Stimulated activated CD4-positive, alpha-beta T cell treated with anti-CD3 and anti-CD28 coated beads, Interleukin-12 subunit alpha, Interleukin-12 subunit beta, amount 100 ng/mL, for 4 hours (primary cell): ENCODE results near the gene LRRK1.

Experiments used
- DNase-seq: peaks from one replicate; pipeline ENCODE4 v3.0.0-alpha.2; 2020

LRRK1 gene

DNA sequence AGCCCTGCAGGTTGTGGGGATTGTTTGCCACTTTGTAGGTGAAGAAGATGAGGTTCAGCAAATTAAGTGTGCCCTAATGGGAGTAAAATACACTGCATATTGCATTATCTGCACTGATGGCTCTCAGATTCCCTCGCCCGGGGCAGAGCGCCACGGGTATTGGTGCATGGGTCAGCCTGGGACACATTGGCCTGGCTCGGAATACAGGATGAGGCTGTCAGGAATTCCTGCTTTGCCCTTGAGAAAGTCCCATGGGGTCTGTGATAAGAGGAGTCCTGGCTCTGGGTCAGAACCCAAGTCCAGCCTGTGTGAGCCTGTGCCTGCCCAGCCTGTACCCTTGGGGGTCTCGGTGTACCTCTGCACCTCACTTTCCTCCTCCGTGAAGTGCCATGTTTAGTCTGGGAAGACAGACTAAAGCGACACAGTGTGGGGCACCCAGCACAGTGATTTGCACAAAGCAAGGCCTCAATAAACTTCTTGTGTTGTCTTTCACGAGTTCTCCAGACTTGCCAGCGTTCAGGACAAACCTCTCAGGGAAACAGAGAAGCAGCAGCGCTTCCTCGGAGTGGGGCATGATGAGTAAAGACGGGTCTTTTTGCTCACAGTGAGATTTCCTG is 107.6 kb downstream of the LRRK1 start:
- no peak for DNase-seq

DNA sequence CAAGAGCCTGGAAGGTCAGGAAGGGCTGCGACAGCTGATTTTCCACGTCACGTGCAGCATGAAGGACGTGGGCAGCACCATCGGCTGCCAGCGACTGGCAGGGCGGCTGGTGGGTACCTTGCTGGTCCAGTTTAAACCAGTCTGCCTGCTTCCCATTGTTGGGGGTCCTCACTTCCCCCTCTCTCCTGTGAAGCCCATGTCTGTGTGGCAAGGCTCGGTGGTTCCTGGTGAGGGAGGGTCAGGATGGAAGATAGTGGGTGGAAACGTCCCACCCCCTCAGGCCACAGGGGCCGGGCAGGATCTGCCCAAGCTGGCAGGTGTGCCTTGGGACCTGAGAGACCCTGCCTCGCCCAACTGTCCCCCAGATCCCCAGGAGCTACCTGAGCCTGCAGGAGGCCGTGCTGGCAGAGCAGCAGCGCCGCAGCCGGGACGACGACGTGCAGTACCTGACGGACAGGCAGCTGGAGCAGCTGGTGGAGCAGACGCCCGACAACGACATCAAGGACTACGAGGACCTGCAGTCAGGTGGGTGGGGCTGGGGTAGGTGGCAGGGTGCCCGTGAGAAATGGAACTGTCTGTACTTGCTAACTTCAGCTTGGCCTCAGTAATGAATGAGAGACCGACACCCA is 108.2 kb downstream of the LRRK1 start:
- no peak for DNase-seq

GRCh38 chr15:101027920-101028319 is 108.8 kb downstream of the LRRK1 start:
- DNase-seq: no peak

GRCh38 chr15:101028321-101028720 is 109.2 kb downstream of the LRRK1 start:
- DNase-seq: no peak

- DNase-seq: no peak
Observed at GRCh38 chr15:101028772-101029438, 109.7 kb downstream of the LRRK1 start.

GRCh38 chr15:101029971-101030661 is 111.0 kb downstream of the LRRK1 start:
- DNase-seq: no peak

GRCh38 chr15:101031213-101031612 is 112.1 kb downstream of the LRRK1 start:
- no peak for DNase-seq

- DNase-seq: no peak
Observed at GRCh38 chr15:101033801-101034200, 114.6 kb downstream of the LRRK1 start.

GRCh38 chr15:101035611-101036010 is 116.5 kb downstream of the LRRK1 start:
- no peak for DNase-seq

DNA sequence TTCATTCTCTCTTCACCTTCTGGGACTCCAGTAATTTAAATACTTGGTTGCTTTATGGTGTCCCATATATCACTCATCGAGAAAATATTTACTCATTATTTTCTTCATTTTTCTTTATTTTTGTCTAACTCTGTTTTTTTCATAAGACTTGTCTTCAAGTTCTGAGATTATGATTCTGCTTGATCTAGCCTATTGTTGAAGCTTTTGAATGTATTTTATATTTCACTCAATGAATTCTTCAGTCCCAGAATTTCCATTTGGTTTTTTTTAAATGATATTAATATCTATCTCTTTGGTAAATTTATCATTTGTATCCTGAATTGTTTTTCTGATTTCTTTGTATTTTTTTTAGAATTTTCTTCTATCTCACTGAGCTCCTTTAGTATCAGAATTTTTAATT is 117.0 kb downstream of the LRRK1 start:
- DNase-seq: no peak

DNA sequence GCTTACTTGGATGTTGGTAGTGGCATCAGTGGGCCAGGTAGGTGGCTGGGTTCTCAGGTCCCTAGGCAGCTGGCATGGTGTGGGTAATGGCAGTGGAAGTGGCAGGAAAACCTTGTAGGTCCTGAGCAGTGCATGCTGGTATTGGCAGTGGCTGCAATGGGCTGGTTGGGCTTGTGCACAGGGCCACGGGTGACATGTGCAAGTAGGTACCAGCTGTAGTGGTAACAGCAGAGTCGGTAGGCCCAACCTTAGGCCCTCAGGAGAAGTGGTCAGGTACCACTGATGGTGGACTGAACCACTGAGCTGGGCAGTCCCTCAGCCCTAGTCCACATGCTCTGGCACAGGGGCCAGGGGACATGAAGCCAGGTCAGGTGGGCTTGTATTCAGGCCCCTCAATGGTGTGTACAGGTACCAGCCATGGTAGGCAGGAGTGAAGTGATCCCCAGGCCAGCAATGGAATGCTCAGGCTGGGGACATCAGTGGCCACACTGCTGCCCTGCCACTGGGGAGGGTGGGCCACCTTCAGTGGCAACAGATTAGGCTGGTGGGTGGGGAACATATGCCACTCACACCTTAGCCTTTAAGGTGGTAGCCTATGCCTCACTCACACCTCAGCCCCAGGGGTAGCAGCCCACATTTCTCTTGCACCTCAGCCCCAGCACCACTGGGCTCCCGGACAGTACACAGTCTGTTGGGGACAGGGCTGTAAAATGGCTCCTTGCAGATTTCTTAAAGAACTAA is 118.1 kb downstream of the LRRK1 start:
- DNase-seq: no peak

- no peak for DNase-seq
Observed at GRCh38 chr15:101038327-101039003, 119.3 kb downstream of the LRRK1 start.

GRCh38 chr15:101039461-101039860 is 120.3 kb downstream of the LRRK1 start:
- DNase-seq: no peak

DNA sequence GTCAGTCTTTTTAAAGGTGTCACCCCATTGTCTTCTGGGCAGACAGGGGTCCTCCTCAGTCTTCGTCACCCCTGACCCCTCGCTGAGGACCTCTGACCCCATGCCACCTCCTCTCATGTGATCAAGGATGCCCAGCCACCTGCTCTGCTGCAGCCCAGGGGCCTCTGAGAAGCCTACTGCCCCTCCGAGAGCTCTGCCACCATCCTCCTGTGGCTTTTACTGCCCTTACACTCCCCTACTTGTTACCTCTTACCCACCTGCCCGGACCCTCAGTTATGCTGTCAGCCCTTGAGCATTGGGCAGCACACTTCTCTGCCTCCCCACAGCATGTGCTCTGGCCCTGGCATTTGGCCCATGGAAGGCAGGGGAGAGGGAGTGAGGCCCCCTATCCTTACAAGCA is 123.2 kb downstream of the LRRK1 start:
- no peak for DNase-seq

GRCh38 chr15:101043011-101043410 is 123.9 kb downstream of the LRRK1 start:
- DNase-seq: no peak

DNA sequence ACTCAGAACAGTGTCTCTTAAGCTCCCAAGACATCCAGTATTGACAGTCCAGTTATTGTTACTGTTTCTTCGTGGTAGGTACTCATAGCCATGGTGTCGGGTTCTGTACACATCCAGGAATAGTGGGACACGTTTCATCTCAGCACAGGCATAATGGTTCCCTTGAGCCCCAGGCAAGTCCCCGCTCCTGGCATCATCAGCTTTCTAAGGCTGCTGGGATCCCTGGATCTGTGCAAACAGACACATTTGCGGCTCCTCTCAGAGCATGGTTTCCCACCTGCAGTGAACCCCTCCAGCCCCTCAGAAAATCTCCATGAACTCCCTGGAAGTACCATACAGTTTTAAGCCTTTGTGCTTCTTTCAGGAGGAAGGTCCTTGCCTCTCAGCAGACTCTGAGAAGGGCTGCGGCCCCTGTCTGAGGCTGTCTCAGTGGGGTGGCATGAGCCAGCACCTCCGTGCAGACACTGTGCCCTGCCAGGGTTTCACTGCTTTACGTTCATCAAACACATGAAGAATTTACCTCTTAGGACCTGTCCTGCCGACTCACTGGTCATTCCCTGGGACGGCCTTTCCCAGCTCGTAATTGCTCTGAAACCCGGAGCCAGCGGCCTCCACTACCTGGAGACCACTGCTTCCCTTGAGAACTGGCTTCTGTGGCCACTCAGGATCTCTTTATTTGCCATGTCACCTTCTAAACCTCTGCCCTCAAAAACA is 124.9 kb downstream of the LRRK1 start:
- no peak for DNase-seq

DNA sequence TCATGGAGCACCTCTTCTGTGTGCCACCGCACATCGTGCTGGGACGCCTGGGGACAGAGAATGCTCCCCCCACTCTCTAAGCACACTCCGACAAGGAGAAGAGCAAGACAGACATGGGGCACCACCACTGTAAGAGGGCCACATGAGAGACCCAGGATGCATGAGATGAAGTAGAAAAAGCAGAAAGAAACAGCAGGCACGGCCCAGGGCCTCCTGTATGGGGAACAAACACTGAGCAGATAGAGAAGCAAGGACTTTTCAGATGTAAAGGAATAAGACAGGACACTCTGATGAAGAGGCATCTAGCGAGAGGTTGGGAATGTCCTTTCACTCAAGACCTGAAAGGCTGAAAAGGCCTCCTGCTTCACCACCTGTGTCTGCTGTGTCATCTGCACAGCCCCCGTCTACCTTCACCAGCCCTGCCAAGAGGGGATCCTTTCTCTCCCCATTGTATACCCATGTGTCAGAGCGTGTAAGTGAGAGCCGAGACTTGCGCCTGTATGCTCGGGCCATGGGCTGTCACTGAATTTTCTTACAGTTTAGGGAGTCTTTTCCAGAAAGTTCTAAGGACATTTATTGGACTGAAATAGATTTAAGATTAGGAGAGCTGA is 125.6 kb downstream of the LRRK1 start:
- no peak for DNase-seq

DNA sequence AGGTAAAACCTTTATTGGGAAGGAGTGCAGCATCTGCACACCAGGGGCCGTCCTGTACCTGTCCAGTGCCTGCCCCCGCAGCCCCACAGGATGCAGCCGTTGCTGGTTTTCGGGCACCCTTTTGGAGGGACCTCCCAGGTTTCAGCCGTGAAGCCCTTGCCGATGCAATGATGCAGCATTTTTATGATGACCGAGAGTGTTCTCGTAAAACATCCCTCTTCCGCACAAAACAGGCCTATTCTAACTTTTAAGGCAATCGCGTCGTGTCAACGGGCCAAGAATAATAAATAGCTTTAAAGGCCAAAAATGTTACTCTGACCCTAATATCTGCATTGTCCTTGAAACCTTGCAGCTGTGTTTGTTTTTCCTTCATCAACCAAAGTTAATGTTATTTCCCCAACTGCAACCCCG is 126.1 kb downstream of the LRRK1 start:
- DNase-seq: no peak

DNA sequence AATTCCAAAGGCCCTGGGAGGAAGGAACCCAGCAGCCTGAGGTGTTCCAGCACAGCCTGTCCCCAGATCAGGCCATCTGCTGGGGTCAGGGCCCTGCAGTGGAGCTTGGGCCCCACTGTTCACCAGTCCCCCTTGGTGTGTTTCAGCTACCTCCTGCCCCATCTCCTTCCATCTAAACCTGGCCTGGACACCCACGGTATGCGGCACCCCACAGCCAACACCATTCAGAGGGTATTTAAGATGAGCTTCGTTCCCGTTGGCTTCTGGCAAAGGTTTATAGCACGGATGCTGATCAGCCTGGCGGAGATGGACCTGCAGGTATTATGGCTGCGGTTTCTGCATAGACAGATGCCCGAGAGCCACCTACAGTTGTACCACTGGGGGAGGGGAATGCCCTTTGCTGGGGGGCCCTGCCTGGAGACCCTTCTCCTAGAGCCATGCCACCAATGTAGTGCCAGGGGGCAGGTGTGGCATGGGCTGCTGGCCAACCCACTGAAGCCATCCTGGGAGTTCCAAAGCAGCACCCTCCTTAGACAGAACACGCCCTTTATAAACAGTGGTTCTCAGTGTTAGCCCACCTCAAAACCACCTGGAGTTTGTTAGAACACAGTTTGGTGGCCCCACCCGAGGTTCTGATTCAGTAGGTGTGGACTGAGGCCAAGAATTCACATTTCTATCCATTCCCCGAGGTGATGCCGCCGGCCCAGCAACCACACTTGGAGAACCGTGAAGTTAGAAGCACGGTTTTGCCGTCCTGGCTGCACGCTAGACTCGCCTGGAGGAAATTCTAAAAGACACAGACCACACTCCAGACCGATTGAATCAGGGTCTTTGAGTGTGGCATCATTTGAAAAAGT is 126.9 kb downstream of the LRRK1 start:
- no peak for DNase-seq

DNA sequence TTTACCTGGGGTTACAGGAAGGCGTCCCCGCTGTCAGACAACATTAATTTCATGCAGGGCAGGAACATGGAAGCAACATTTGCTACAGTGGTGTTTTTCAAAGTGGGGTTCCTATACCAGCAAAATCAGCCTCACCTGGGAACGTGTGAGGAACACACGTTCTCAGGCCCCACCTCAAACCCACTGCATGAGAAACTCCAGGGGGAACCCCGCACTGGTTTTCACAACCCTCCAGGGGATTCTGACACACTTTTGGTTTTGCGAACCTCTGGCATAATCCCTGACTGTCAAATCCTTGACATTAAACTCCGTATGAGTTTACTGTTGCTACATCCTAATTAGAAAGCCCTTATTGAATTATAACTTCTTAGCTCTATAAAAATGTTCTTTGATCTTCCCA is 127.7 kb downstream of the LRRK1 start:
- DNase-seq: no peak
